HepG2 (cell line): ENCODE results near the gene DNPH1. TPM values are rescaled to one million over a fixed set of nuclear protein-coding genes. Genes with fewer than 3 reads are reported as not detected.

Experiments
- CBX1 ChIP-seq: IDR thresholded peaks from one replicate; pipeline ENCODE4 v1.6.1; 2016; ENCODE audit warnings: antibody characterized with exemption, low read depth
- FOXK1 ChIP-seq: sonication (generic); formaldehyde crosslinking; IDR thresholded peaks from 2 replicates; pipeline ENCODE4 v1.4.0; 2020; ENCODE audit warnings: low read depth, missing genetic modification reagents, borderline replicate concordance
- HOXA5 ChIP-seq: sonication (generic); formaldehyde crosslinking; IDR thresholded peaks from 2 replicates; pipeline ENCODE4 v1.4.0; 2020; ENCODE audit warnings: missing genetic modification reagents
- NR3C1 ChIP-seq: sonication (generic); formaldehyde crosslinking; IDR thresholded peaks from 2 replicates; pipeline ENCODE4 v1.4.0; 2020; ENCODE audit warnings: missing genetic modification reagents
- PAX8 ChIP-seq: sonication (generic); formaldehyde crosslinking; IDR thresholded peaks from 2 replicates; pipeline ENCODE4 v1.8.0; 2022; ENCODE audit warnings: mild to moderate bottlenecking, missing genetic modification reagents, borderline replicate concordance
- PPARG ChIP-seq: conservative IDR thresholded peaks from 2 replicates; pipeline ENCODE4 v1.6.1; 2016; ENCODE audit warnings: missing biosample characterization, missing genetic modification reagents
- REXO4 ChIP-seq: sonication (generic); formaldehyde crosslinking; IDR thresholded peaks from 2 replicates; pipeline ENCODE4 v1.8.0; 2022; ENCODE audit warnings: missing genetic modification reagents, mild to moderate bottlenecking, borderline replicate concordance
- SOX5 ChIP-seq: IDR thresholded peaks from 2 replicates; pipeline ENCODE4 v1.6.1; 2016; ENCODE audit warnings: borderline replicate concordance
- TBX3 ChIP-seq: fragments of 450-650 bp; IDR thresholded peaks from 2 replicates; pipeline ENCODE4 v1.6.1; 2017; ENCODE audit warnings: antibody characterized with exemption, mild to moderate bottlenecking, inconsistent platforms, borderline replicate concordance
- TEAD2 ChIP-seq: sonication (generic); formaldehyde crosslinking; IDR thresholded peaks from 2 replicates; pipeline ENCODE4 v1.9.0; 2021; ENCODE audit warnings: missing genetic modification reagents
- XBP1 ChIP-seq: sonication (generic); formaldehyde crosslinking; IDR thresholded peaks from 2 replicates; pipeline ENCODE4 v1.5.0; 2020; ENCODE audit warnings: missing genetic modification reagents
- ZNF263 ChIP-seq: sonication (generic); formaldehyde crosslinking; IDR thresholded peaks from 2 replicates; pipeline ENCODE4 v1.4.0; 2020; ENCODE audit warnings: missing genetic modification reagents
- ZNF326 ChIP-seq: sonication (generic); formaldehyde crosslinking; IDR thresholded peaks from 2 replicates; pipeline ENCODE4 v1.4.0; 2020; ENCODE audit warnings: missing genetic modification reagents, borderline replicate concordance
- ZNF430 ChIP-seq: sonication (generic); formaldehyde crosslinking; IDR thresholded peaks from 2 replicates; pipeline ENCODE4 v1.9.0; 2021; ENCODE audit warnings: mild to moderate bottlenecking, missing genetic modification reagents
- ZNF432 ChIP-seq: sonication (generic); formaldehyde crosslinking; IDR thresholded peaks from 2 replicates; pipeline ENCODE4 v1.5.0; 2020; ENCODE audit warnings: missing genetic modification reagents, mild to moderate bottlenecking, borderline replicate concordance
- ZNF564 ChIP-seq: sonication (generic); formaldehyde crosslinking; IDR thresholded peaks from 2 replicates; pipeline ENCODE4 v1.8.1; 2023; ENCODE audit warnings: mild to moderate bottlenecking, missing genetic modification reagents
- ZNF605 ChIP-seq: sonication (generic); formaldehyde crosslinking; IDR thresholded peaks from 2 replicates; pipeline ENCODE4 v1.8.0; 2022; ENCODE audit warnings: mild to moderate bottlenecking, missing genetic modification reagents
- ZNF607 ChIP-seq: sonication (generic); formaldehyde crosslinking; IDR thresholded peaks from 2 replicates; pipeline ENCODE4 v1.5.1; 2020; ENCODE audit warnings: missing genetic modification reagents, mild to moderate bottlenecking, borderline replicate concordance
- ZNF724P ChIP-seq: sonication (generic); formaldehyde crosslinking; IDR thresholded peaks from 2 replicates; pipeline ENCODE4 v1.8.0; 2022; ENCODE audit warnings: missing genetic modification reagents, borderline replicate concordance
- polyA plus RNA-seq, 8 experiments: library from polyadenylated mRNA; depleted of rRNA in 3 of 8; stranded (reverse) in 7 of 8; unstranded in 1 of 8; fragments of >200 nt; fragmentation: Illumina TruSeq in 4 of 8; extraction: Trizol in 4 of 8; gene quantifications; 2 replicates each; pipeline versions ENCODE4 v1.2.1 to v1.2.3, GENCODE V29; 2011 to 2016; ENCODE audit warnings: low read depth in 4 of 8, missing spikeins in 1 of 8, mixed read lengths in 1 of 8; ENCODE audit not compliant: insufficient read depth in 1 of 8
- total RNA-seq, 5 experiments: library from RNA; depleted of rRNA; stranded (reverse); fragments of >200 nt; fragmentation: Illumina TruSeq; extraction: Trizol; gene quantifications; 2 replicates each; pipeline ENCODE4 v1.2.3, GENCODE V29; 2016; ENCODE audit warnings: low read depth in 1 of 5
- TF ChIP-seq, protein P1 (sequence below): sonication (generic); formaldehyde crosslinking; IDR thresholded peaks from 2 replicates; pipeline ENCODE4 v1.5.0; 2020; ENCODE audit warnings: missing genetic modification reagents
- TF ChIP-seq, protein P2 (sequence below): IDR thresholded peaks from 2 replicates; pipeline ENCODE4 v1.6.1; 2016; ENCODE audit warnings: missing compliant biosample characterization, missing genetic modification reagents, borderline replicate concordance
- TF ChIP-seq, protein P3 (sequence below): IDR thresholded peaks from 2 replicates; pipeline ENCODE4 v1.6.1; 2016
- TF ChIP-seq, protein P4 (sequence below): sonication (generic); formaldehyde crosslinking; IDR thresholded peaks from 2 replicates; pipeline ENCODE4 v1.8.1; 2023; ENCODE audit warnings: mild to moderate bottlenecking, inconsistent platforms, moderate library complexity, missing genetic modification reagents, borderline replicate concordance
- TF ChIP-seq, protein P5 (sequence below): sonication (generic); formaldehyde crosslinking; conservative IDR thresholded peaks from 2 replicates; pipeline ENCODE4 v1.8.0; 2022; ENCODE audit warnings: low read depth, missing genetic modification reagents

DNPH1 gene
- total and polyA plus RNA-seq, 2 of the 13 experiments (the other 11 are each of a cell fraction or from before 2014, with no cell fraction given) = 56.5 to 75.1 TPM

DNA sequence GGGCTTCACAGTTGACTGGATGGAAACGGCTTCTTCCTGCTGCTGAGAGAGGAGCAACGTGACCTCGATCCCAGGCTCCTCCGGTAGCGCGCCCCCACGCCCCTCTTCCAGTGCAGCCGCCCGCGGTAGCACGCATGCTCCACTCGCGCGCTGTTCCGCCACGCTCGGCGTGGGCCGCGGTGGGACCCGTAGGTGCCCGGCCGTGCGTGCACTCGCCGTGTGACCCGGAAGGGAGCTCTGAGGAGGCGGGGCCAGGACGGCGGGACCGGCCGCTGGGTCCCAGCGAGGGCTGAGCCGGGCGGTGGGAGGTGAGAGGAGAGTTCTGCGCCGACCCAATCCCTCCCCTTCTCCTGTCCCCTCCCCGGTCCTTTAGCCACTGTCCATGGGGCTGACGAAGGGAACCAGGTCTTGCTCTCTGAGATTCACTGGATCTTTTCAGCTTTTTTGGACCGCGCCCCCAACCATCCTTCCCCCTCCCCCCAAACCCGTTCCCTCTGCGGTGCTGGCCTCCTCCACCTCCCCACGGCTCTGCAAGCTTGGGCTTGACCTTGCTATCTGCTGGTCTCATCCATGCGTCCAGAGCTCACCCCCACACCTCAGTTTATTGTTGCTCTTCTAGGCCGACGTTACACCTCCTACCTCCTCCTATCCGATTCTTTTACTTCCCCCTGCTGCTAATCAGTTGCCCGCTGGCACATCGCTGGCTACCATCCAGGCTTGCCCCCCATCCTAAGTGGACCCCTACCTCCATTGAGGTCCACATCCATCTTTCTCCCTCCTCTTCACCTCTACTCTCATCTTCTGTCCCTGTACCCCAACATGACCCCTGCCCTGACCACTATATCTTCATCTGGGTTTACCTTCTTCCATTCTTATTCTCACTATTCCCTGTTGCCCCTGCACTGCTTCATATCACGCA is 47.1 kb downstream of the DNPH1 start, which contains the start of gene CUL9 (continued):
- TF ChIP-seq, protein P1, sequence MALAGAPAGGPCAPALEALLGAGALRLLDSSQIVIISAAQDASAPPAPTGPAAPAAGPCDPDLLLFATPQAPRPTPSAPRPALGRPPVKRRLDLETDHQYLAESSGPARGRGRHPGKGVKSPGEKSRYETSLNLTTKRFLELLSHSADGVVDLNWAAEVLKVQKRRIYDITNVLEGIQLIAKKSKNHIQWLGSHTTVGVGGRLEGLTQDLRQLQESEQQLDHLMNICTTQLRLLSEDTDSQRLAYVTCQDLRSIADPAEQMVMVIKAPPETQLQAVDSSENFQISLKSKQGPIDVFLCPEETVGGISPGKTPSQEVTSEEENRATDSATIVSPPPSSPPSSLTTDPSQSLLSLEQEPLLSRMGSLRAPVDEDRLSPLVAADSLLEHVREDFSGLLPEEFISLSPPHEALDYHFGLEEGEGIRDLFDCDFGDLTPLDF (CRISPR knock-in tag) = no peak; the same call in none of the 2 replicates
- TF ChIP-seq ZNF263 (CRISPR knock-in tag) (peak; percentile 70; the same call in 1 of the 2 replicates), XBP1 (CRISPR knock-in tag) (no peak), ZNF564 (CRISPR knock-in tag) (no peak), ZNF430 (CRISPR knock-in tag) (peak; percentile 93), HOXA5 (CRISPR knock-in tag) (peak; percentile 82), FOXK1 (peak; percentile 79; the same call in 1 of the 2 replicates), ZNF605 (CRISPR knock-in tag) (peak; percentile 78), TEAD2 (no peak), ZNF432 (CRISPR knock-in tag) (no peak; the same call in 1 of the 2 replicates), SOX5 (CRISPR knock-in tag) (peak; percentile 73), ZNF326 (CRISPR knock-in tag) (peak; percentile 92; the same call in 1 of the 2 replicates), ZNF607 (CRISPR knock-in tag) (peak; percentile 82), ZNF724P (peak; percentile 89; the same call in 1 of the 2 replicates), NR3C1 (CRISPR knock-in tag) (no peak), PPARG (CRISPR knock-in tag) (peak; percentile 48; the same call in 1 of the 2 replicates), CBX1 (no peak), TBX3 (no peak), PAX8 (CRISPR knock-in tag) (0 out of 2 replicates have a peak, but pooled peaks have one; percentile 90), REXO4 (CRISPR knock-in tag) (no peak)
- TF ChIP-seq, protein P2, sequence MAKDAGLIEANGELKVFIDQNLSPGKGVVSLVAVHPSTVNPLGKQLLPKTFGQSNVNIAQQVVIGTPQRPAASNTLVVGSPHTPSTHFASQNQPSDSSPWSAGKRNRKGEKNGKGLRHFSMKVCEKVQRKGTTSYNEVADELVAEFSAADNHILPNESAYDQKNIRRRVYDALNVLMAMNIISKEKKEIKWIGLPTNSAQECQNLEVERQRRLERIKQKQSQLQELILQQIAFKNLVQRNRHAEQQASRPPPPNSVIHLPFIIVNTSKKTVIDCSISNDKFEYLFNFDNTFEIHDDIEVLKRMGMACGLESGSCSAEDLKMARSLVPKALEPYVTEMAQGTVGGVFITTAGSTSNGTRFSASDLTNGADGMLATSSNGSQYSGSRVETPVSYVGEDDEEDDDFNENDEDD (CRISPR knock-in tag) = peak; percentile 91
- TF ChIP-seq, protein P3, sequence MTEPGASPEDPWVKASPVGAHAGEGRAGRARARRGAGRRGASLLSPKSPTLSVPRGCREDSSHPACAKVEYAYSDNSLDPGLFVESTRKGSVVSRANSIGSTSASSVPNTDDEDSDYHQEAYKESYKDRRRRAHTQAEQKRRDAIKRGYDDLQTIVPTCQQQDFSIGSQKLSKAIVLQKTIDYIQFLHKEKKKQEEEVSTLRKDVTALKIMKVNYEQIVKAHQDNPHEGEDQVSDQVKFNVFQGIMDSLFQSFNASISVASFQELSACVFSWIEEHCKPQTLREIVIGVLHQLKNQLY (CRISPR knock-in tag) = peak; percentile 78
- TF ChIP-seq, protein P4, sequence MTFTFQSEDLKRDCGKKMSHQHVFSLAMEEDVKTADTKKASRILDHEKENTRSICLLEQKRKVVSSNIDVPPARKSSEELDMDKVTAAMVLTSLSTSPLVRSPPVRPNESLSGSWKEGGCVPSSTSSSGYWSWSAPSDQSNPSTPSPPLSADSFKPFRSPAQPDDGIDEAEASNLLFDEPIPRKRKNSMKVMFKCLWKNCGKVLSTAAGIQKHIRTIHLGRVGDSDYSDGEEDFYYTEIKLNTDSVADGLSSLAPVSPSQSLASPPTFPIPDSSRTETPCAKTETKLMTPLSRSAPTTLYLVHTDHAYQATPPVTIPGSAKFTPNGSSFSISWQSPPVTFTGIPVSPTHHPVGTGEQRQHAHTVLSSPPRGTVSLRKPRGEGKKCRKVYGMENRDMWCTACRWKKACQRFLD = 0 out of 2 replicates have a peak, but pooled peaks have one; percentile 58
- TF ChIP-seq, protein P5, sequence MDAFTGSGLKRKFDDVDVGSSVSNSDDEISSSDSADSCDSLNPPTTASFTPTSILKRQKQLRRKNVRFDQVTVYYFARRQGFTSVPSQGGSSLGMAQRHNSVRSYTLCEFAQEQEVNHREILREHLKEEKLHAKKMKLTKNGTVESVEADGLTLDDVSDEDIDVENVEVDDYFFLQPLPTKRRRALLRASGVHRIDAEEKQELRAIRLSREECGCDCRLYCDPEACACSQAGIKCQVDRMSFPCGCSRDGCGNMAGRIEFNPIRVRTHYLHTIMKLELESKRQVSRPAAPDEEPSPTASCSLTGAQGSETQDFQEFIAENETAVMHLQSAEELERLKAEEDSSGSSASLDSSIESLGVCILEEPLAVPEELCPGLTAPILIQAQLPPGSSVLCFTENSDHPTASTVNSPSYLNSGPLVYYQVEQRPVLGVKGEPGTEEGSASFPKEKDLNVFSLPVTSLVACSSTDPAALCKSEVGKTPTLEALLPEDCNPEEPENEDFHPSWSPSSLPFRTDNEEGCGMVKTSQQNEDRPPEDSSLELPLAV = no peak
